ENCODE results near the gene PRPS1. TPM values are rescaled to one million over a fixed set of nuclear protein-coding genes. Genes with fewer than 3 reads are reported as not detected.
A peak's percentile ranks its signal among the peaks of the same experiment; 100 is the strongest.

The PRPS1 gene
- total RNA-seq, 3 donors from 2014 or later (not counting 1 experiment from before 2014, with no cell fraction given), result 43.7 to 51.5 (median 49.3) TPM

- Mint-ChIP-seq H3K4me1 (peaks cover 42 to 48% of the 10 kb centered on the region in 2 donors), H3K27ac (peak overlapping the region in 1 of 2 donors; percentile 11)
- H3K27ac ChIP-seq (ENCODE audit: low read length), result no peak overlapping the region
Measured at GRCh38 chrX:107682256-107682655, 53.9 kb downstream of the PRPS1 start.

GRCh38 chrX:107683124-107683895, 55.0 kb downstream of the PRPS1 start:
- Mint-ChIP-seq H3K27ac (peak overlapping the region in 1 of 2 donors; percentile 38), H3K27me3 (ENCODE audit: low read depth in 2 of 2) (peaks cover 8 to 33% of the 10 kb centered on the region in 2 donors), H3K4me3 (no peak overlapping the region), H3K36me3 (no peaks in the 10 kb centered on the region), H3K4me1 (peaks cover 42 to 46% of the 10 kb centered on the region in 2 donors), H3K9me3 (no peaks in the 10 kb centered on the region)
- no peak for TF ChIP-seq CTCF (IDR thresholded peaks at IDR 0.05)
- no peak for DNase-seq
- Histone ChIP-seq H3K9me3 (ENCODE audit: control insufficient read depth, insufficient read depth, low read length) (no peaks in the 10 kb centered on the region), H3K4me1 (ENCODE audit: control insufficient read depth, insufficient read depth, low read length) (peaks cover 51% of the 10 kb centered on the region), H3K4me3 (ENCODE audit: low read length) (no peak overlapping the region), H3K36me3 (ENCODE audit: control insufficient read depth, insufficient read depth, low read length) (no peaks in the 10 kb centered on the region), H3K27me3 (ENCODE audit: control insufficient read depth, insufficient read depth, low read length) (no peaks in the 10 kb centered on the region), H3K27ac (ENCODE audit: low read length) (no peak overlapping the region)
- intact Hi-C loops (cut with micrococcal nuclease), result no loop called here
- ATAC-seq, result no peak
- 89% methylated on average over 3 of the region's 4 CpGs for WGBS (ENCODE audit: insufficient coverage)

More at GRCh38 chrX:107682256-107682655, 53.9 kb downstream of the PRPS1 start:
- no CpG with 5 or more reads among the region's 3 CpGs for WGBS (ENCODE audit: insufficient coverage)
- Histone ChIP-seq H3K36me3 (ENCODE audit: control insufficient read depth, insufficient read depth, low read length) (no peaks in the 10 kb centered on the region), H3K27me3 (ENCODE audit: control insufficient read depth, insufficient read depth, low read length) (no peaks in the 10 kb centered on the region), H3K4me1 (ENCODE audit: control insufficient read depth, insufficient read depth, low read length) (peaks cover 58% of the 10 kb centered on the region), H3K9me3 (ENCODE audit: control insufficient read depth, insufficient read depth, low read length) (no peaks in the 10 kb centered on the region), H3K4me3 (ENCODE audit: low read length) (no peak overlapping the region)
- Mint-ChIP-seq H3K27me3 (ENCODE audit: low read depth in 2 of 2) (peaks cover 8 to 39% of the 10 kb centered on the region in 2 donors), H3K9me3 (no peaks in the 10 kb centered on the region), H3K36me3 (no peaks in the 10 kb centered on the region), H3K4me3 (no peak overlapping the region)
- no peak for DNase-seq
- no peak for TF ChIP-seq CTCF (IDR thresholded peaks at IDR 0.05)
- no peak for ATAC-seq
- intact Hi-C loops (cut with micrococcal nuclease), result no loop called here

GRCh38 chrX:107683931-107684330, 55.6 kb downstream of the PRPS1 start:
- TF ChIP-seq CTCF (IDR thresholded peaks at IDR 0.05), result no peak
- Histone ChIP-seq H3K36me3 (ENCODE audit: control insufficient read depth, insufficient read depth, low read length) (no peaks in the 10 kb centered on the region), H3K27ac (ENCODE audit: low read length) (no peak overlapping the region), H3K9me3 (ENCODE audit: control insufficient read depth, insufficient read depth, low read length) (no peaks in the 10 kb centered on the region), H3K27me3 (ENCODE audit: control insufficient read depth, insufficient read depth, low read length) (no peaks in the 10 kb centered on the region), H3K4me3 (ENCODE audit: low read length) (no peak overlapping the region), H3K4me1 (ENCODE audit: control insufficient read depth, insufficient read depth, low read length) (peaks cover 46% of the 10 kb centered on the region)
- H3K36me3 Mint-ChIP-seq, result no peaks in the 10 kb centered on the region
- 84% methylated on average over 3 of the region's 3 CpGs for WGBS (ENCODE audit: insufficient coverage)
- no peak for ATAC-seq
- H3K27me3 Mint-ChIP-seq (ENCODE audit: low read depth in 2 of 2), result peaks cover 8 to 30% of the 10 kb centered on the region in 2 donors
- no peak overlapping the region for H3K27ac Mint-ChIP-seq
- intact Hi-C loops (cut with micrococcal nuclease), result no loop called here
- peaks cover 42 to 43% of the 10 kb centered on the region in 2 donors for H3K4me1 Mint-ChIP-seq
- DNase-seq, result no peak
- H3K4me3 Mint-ChIP-seq, result no peak overlapping the region
- H3K9me3 Mint-ChIP-seq, result no peaks in the 10 kb centered on the region
